HG02571 (cell line): Measurements from ENCODE around the gene FGD6.
"Not testable (repeated sequence)": the region's sequence is repeated elsewhere in the genome, so short reads cannot be mapped to it uniquely, and the experiment has no call there.

Source experiments
- ATAC-seq: cut with Tn5 transposase; IDR thresholded peaks from one replicate; pipeline ENCODE4 v1.9.1; 2021; ENCODE audit warnings: mild to moderate bottlenecking, moderate library complexity; ENCODE audit not compliant: unreplicated experiment

FGD6 gene

GRCh38 chr12:95235621-95236020, 18.4 kb upstream of the FGD6 start:
- ATAC-seq, result not testable (repeated sequence)

DNA sequence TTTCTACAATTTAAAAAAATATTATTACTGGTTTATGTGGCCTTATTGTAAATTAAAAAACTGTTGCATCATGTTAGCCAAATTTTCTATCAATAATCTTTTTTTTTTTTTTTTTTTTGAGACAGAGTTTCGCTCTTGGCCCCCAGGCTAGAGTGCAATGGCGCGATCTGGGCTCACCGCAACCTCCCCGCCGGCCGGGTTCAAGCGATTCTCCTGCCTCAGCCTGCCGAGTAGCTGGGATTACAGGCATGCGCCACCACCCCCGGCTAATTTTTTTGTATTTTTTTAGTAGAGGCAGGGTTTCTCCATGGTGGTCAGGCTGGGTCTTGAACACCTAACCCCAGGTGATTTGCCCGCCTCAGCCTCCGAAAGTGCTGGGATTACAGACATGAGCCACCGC, 16.9 kb upstream of the FGD6 start:
- ATAC-seq, result not testable (repeated sequence)

- no peak for ATAC-seq
Measured at GRCh38 chr12:95231190-95231589, 13.9 kb upstream of the FGD6 start.

GRCh38 chr12:95230313-95230712, 13.0 kb upstream of the FGD6 start:
- no peak for ATAC-seq

DNA sequence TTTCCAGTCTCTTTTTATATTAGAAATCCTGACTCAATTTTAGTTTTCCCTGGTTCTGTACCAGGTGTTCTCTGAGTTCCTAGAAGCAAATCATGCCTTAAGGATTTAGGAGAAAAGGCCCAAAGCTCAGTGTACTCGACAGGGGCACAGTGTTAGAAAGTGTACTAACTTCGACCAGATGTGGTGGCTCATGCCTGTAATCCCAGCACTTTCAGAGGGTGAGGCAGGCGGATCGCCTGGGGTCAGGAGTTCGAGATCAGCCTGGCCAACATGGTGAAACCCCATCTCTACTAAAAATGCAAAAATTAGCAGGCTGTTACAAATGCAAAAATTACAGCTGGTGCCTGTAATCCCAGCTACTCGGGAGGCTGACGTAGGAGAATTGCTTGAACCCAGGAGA, 12.4 kb upstream of the FGD6 start:
- ATAC-seq, result no peak

DNA sequence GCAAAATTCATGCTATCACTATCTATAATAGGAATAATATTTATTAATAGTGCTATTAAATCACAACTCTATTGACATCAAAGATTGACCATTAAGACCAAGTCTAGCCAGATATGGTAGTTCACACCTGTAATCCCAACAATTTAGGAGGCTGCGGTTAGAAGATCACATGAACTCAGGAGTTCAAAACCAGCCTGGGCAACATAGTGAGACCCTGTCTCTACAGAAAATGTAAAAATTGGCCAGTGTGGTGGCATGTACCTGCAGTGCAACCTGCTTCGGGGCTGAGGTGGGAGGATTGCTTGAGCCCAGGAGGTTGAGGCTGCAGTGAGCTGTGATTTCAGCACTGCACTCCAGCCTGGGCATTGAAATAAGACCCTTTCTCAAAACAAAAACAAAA, 11.3 kb upstream of the FGD6 start:
- no peak for ATAC-seq

DNA sequence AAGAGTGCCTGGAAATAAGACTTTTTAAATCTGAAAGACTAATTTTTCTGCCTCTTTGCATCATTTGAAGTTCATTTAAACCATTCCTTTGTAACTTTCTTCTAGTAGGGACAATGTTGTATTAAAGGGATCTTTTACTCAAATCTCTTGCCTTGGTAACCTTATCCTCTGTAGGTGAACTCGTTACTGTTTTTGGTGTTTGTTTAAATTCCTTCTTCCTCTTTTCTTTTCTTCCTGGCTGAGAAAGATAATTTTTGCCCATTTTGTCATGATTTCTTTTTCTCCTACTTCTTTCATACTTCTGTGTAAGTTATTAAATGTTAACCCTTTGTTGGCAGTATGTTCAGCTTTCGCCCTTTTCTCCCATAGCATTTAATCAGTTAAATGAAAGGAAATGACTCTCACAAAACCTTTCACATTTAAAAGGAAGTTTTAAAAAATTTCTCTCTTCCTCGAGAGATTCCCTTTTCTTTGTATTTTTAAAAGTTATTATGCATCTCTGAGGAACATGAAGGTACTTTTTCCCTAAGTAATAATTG, 10.6 kb upstream of the FGD6 start:
- ATAC-seq, result no peak

- no peak for ATAC-seq
Measured at GRCh38 chr12:95225645-95226212, 8.5 kb upstream of the FGD6 start.

- no peak for ATAC-seq
Measured at GRCh38 chr12:95224202-95225170, 7.2 kb upstream of the FGD6 start.

- no peak for ATAC-seq
Measured at GRCh38 chr12:95220726-95221125, 3.5 kb upstream of the FGD6 start.

DNA sequence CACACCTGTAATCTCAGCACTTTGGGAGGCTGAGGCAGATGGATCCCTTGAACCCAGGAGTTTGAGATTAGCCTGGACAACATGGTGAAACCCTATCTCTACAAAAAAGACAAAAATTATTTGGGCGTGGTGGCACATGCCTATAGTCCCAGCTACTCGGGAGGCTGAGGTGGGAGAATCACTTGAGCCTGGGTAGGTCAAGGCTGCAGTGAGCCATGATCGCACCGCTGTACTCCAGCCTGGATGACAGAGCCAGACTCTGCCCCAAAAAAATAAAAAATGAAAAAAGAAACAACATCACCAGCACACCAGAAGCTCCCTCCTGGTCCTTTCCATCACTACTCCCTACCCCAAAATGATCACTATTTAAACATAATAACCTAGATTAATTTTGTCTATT, 2.9 kb upstream of the FGD6 start:
- no peak for ATAC-seq

DNA sequence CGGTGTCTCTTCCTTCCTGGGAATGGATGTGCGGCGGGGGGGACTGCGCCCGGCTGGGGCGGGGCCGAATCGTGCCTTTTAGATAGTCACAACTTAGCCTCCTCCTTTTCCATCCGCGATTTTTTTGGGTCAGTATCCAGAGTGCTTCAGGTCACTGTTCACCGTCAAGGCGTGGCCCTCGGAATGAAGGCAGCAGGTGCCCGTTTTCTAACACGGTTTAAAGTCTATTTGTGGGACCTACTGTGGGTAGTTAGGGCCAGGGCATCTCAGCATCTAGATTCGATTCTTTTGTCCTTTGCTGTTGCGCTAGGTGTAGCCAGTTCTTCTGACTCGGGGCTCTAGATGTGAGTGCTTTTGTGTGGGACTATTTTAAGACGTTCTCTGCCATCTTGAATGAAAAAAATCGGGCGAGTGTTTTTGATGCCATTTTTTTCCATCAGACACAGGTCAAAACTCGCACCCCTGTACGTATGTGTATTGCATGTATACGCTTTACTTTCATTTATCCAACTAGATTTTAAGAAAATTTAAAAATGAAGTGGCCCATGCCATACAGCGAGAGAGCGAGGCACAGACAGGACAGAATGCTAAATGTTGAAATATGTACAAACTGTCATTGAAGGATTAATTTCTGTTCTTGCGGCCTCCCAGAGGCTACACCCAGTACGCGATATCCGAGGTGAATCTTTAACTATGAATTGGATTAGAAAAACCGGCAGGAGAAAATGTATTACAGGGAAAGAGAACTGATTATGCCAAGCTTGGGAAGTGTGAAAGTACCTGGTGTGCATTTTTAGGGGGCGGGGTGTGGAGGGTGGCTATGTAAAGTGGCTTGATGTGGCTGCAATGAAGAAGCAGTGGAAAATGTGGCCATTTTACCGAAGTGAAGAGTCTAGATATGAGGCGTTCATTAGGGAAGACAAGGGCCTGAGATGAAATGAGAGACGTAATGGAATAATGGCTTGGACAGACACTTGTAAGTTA, 1.2 kb upstream of the FGD6 start:
- no peak for ATAC-seq

DNA sequence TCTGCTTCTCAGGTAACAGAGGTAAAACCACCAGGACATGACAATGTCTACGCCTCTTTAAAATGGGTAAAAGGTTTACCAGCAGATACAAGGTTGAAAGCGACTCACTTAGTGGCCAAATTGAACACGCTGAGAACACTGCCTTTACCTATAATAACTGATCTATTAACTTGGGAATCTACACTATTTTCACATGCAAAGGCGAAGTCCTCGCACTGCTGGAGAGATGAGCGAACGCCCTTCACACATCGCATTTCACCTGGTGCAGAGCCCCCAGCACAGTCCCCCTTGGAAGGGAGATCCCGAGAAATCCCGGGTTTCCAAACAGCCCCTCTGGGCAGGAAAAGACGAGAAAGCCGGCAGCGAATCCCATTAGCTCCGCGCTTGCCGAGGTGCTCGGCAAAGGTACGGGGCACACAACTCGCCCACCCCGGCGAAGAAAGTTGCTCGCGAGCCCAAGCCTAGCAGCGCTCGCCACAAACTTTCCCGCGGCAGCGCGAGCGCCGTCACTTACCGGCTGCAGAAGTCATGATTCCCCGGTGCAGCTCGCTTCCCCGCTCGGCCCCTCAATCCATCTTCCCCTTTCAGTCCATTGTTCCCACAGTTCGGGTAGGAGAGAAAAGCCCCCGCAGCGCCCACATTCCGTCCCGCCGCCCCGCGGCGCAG, 423 bp downstream of the FGD6 start:
- peak; percentile 17 for ATAC-seq

- no peak for ATAC-seq
Measured at GRCh38 chr12:95215949-95216348, 1.3 kb downstream of the FGD6 start.

DNA sequence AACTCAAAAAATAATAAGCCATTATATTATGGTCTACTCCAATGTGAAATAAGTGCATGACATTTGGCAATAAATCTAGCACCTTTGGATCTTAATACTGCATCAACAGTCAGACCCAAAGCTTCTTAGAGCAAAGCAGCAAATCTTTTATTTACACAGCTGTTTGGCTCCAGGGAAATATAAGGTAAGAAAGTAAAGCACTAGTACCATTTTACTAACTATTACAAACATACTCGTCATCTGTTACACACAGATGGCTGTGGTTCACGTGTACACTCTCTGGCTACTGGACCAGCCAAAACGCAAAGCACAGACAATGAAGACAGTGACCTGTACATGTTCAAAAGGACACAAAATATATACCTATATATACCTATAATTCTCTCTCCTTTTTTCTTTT, 2.8 kb downstream of the FGD6 start:
- ATAC-seq, result no peak

DNA sequence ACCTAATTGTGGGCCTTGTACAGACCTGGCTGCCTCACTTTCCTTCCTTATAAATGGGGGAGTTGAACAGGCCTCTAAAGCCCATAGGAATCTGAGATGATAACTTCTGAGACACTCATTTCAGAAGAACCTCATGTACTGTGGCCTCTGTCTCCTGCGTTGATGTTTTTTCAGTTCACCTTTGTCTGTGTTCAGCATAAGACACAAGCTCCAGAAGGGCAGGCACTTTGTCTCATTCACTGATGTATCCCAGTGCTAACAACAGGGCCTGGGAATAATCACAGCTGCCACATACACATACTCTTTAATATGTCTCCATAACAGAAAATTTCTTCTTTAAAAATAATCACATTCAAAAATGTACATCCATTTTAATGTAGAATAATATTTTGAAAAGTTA, 3.3 kb downstream of the FGD6 start:
- ATAC-seq, result no peak

DNA sequence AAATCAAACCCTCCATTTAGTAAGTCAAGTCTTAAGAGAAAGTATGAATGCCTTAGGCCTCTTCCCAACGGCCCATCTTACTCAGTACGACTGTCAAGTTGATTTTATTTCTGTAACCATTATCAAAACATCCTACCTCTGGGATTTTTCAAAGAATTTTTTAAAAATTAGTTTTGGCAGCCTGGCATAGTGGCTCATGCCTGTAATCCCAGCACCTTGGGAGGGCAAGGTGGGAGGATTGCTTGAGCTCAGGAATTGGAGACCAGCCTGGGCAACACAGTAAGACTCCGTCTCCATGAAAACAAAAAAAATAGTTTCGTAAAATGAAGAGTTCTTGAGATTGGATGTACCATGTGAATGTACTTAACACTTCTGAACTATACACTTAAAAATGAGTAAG, 4.1 kb downstream of the FGD6 start:
- ATAC-seq, result no peak

DNA sequence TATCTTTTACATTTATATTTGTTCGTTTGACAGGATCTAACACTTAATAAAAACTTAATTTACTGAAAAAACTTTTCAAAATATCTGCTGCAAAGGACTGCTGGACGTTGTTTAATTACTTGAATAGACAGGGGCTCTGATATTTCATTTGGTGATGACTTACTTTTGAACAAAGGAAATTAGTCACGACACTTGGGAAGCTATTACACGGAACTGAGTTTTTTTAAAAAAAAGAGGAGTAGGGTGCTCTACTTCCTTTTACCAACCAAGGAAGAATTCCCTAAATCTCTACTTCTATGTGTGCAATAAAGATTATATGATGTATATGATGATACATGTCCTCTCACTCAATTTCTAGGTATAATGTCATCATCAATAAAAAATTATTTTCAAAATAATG, 4.7 kb downstream of the FGD6 start:
- no peak for ATAC-seq

DNA sequence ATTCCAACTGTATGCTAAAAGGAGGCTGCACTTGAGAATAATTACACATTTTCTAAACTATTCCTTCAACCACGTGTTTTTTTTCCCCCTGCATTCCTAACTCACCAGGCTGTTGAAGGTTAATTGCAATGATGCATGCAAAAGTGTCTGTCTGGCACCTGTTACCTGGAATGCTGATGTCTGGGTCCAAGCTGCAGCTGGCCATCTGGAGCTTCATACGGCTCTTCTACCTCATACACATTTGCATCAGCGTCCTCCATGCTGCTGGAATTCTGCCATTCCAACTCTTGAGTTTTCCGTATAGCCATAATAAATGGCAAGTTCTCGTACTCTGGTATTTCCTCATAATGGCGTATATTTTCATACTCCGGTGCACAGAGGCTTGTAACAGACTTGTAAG, 8.6 kb downstream of the FGD6 start:
- no peak for ATAC-seq

DNA sequence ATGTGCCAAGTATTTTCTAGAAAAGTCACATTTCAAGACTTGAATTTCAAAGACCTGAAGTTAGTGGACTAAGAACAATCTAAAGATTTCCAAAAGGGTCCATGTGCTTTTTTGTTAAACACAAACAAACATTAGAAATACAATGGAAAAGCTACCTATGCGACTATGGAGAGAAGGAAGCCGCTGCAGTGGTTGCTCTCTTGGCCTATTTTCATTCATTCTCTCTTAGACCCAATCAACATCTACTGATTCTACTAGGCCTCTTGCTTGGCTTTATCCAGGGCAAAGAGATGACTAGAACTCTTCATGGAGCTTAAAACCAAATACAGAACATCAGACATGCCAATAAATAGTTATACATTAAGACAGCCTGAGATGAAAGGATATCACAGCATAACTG, 9.9 kb downstream of the FGD6 start:
- ATAC-seq, result no peak
